Measurements from ENCODE around the gene CCNL2. TPM values are rescaled to one million over a fixed set of nuclear protein-coding genes. Genes with fewer than 3 reads are reported as not detected.
"Not testable (repeated sequence)": the region's sequence is repeated elsewhere in the genome, so short reads cannot be mapped to it uniquely, and the experiment has no call there.

Gene CCNL2
- total RNA-seq, 2 donors from 2014 or later: 187 to 244 TPM

DNA sequence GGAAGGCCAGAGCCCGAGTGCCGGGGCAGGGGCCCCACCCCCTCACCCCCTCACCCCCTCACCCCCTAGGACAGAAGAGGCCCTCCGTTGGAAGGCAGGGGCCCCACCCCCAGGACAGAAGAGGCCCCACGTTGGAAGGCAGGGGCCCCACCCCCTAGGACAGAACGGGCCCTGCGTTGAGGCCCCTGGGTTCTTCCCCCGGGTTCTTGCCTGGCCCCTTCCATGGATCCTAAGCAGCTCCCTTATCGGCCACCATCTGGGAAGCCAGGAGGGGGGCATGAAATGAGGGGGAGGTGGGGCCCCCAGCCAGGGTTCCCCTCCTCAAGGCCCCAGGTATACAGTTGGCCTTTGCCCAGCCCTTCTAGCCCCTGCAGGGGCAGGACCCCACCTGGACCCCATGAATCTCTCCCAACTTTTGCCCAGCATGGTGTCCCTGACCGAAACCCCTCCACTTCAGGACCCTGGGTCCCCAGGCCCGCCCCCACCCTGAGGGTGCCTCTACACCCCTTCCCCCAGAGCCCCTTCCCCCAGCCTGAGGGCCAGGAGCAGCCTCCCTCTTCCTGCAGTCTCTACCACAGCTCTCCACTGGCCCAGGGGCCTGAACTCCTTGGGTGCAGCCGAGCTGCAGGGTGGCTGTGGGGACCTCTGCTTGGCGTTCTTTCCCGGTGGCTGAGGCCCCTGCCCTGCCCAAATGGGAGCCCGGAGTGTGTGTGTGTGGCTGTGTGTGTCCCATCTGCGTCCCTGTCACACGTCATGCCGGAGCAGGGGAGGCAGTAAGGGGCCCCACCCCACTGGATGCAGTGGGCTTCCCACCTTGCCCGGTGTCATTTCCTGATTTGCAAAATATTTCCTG, 32.1 kb upstream of the CCNL2 start:
- peaks cover 4% of the 10 kb centered on the region for H3K27me3 Mint-ChIP-seq (ENCODE audit: insufficient read depth)
- no peak overlapping the region for H3K4me3 Mint-ChIP-seq
- DNase-seq: peak; percentile 67
- peaks cover 3% of the 10 kb centered on the region for H3K9me3 Mint-ChIP-seq
- Histone ChIP-seq H3K36me3 (ENCODE audit: control insufficient read depth, insufficient read depth, low read length) (no peaks in the 10 kb centered on the region), H3K27me3 (ENCODE audit: control insufficient read depth, insufficient read depth, low read length, poor library complexity, severe bottlenecking) (peaks cover 11% of the 10 kb centered on the region), H3K27ac (ENCODE audit: low read depth, low read length) (peak overlapping the region; percentile 79), H3K4me1 (ENCODE audit: control insufficient read depth, insufficient read depth, low read length) (peaks cover 17% of the 10 kb centered on the region), H3K9ac (ENCODE audit: extremely low read depth, low read length, poor library complexity, severe bottlenecking) (no peak overlapping the region), H3K9me3 (ENCODE audit: control insufficient read depth, low read length) (no peaks in the 10 kb centered on the region), H3K4me3 (ENCODE audit: low read length) (no peak overlapping the region)
- H3K27ac Mint-ChIP-seq: no peak overlapping the region
- WGBS, 2 experiments (ENCODE audit: insufficient coverage in 1 of 2, insufficient read length in 1 of 2): 78 to 80% methylated on average over 4 to 16 of the region's 18 CpGs
- H3K4me1 Mint-ChIP-seq: peaks cover 12% of the 10 kb centered on the region
- TF ChIP-seq, protein P1, sequence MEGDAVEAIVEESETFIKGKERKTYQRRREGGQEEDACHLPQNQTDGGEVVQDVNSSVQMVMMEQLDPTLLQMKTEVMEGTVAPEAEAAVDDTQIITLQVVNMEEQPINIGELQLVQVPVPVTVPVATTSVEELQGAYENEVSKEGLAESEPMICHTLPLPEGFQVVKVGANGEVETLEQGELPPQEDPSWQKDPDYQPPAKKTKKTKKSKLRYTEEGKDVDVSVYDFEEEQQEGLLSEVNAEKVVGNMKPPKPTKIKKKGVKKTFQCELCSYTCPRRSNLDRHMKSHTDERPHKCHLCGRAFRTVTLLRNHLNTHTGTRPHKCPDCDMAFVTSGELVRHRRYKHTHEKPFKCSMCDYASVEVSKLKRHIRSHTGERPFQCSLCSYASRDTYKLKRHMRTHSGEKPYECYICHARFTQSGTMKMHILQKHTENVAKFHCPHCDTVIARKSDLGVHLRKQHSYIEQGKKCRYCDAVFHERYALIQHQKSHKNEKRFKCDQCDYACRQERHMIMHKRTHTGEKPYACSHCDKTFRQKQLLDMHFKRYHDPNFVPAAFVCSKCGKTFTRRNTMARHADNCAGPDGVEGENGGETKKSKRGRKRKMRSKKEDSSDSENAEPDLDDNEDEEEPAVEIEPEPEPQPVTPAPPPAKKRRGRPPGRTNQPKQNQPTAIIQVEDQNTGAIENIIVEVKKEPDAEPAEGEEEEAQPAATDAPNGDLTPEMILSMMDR (conservative IDR thresholded peaks at IDR 0.05): no peak
- H3K36me3 Mint-ChIP-seq (ENCODE audit: low read depth): no peaks in the 10 kb centered on the region

DNA sequence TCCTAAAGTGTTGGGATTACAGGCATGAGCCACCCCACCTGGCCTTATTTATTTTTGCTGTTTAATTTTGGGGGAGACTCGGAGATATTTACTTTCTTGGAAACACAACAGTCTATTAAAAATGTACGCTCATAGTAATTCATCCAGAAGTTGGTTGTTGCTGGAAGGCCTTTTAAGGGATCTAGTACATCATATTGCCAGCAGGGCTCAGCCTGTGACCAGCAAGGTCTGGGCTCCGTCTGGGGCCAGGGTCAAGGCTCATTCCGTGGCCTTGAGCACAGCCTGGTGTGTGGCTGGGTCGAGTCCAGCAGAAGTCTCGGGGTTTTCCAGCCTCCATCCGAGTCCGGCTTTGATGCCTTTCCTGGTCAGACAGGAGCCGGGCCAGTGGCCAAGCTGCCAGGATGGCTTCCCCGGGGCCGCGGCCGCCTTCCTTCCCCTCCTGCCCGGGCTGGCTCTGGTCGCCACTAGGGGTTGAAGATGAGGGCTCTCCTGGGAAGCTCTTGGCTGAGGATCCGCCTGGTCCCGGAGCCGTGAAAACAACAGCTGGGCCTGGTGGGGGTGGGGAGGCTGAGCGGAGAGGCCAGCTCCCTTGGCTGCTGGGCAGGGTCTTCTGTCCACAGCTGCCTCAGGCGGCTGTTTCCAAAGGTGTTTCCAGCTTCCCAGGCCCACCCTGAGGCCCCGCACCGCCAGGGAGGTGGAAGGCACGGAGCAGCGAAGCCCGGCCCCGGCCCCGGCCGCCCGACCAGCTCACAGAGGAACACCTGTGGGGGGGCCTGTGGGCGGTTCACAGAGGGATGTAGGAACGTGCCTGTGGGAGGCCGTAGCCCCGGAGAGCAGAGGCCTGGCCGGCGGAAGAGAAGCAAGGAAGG, 31.2 kb upstream of the CCNL2 start:
- H3K27ac ChIP-seq (ENCODE audit: low read depth, low read length): peak overlapping the region; percentile 38

DNA sequence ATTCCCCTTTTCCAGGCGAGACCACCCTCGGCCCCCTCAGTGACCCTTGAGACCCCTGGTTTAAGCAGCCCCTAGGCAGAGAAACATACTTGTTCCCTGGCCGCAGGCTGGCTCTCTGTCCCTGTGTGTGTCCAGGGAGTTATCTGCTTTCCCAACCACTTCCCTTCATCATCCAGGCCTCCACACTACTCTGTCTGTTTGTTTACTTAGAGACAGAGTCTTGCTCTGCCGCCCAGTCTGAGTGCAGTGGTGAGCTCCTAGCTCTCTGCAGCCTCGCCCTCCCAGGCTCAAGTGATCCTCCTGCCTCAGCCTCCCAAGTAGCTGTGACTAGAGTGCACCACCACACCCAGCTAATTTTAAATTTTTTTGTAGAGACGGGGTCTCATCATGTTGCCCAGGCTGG, 30.5 kb upstream of the CCNL2 start:
- Histone ChIP-seq H3K36me3 (ENCODE audit: control insufficient read depth, insufficient read depth, low read length) (no peaks in the 10 kb centered on the region), H3K4me1 (ENCODE audit: control insufficient read depth, insufficient read depth, low read length) (peaks cover 16% of the 10 kb centered on the region), H3K27ac (ENCODE audit: low read depth, low read length) (no peak overlapping the region), H3K27me3 (ENCODE audit: control insufficient read depth, insufficient read depth, low read length, poor library complexity, severe bottlenecking) (peaks cover 2% of the 10 kb centered on the region), H3K9ac (ENCODE audit: extremely low read depth, low read length, poor library complexity, severe bottlenecking) (no peak overlapping the region), H3K4me3 (ENCODE audit: low read length) (no peak overlapping the region), H3K9me3 (ENCODE audit: control insufficient read depth, low read length) (no peaks in the 10 kb centered on the region)
- Mint-ChIP-seq H3K27me3 (ENCODE audit: insufficient read depth) (peaks cover 3% of the 10 kb centered on the region), H3K4me3 (peak overlapping the region; percentile 14), H3K27ac (peak overlapping the region; percentile 26), H3K36me3 (ENCODE audit: low read depth) (no peaks in the 10 kb centered on the region), H3K4me1 (peaks cover 12% of the 10 kb centered on the region), H3K9me3 (peaks cover 3% of the 10 kb centered on the region)
- 92% methylated on average over 5 to 6 of the region's 6 CpGs for WGBS, 2 experiments (ENCODE audit: insufficient coverage in 1 of 2, insufficient read length in 1 of 2)
- TF ChIP-seq, protein P1 (conservative IDR thresholded peaks at IDR 0.05): no peak
- no peak for DNase-seq

More for the DNA sequence above, 31.2 kb upstream of the CCNL2 start:
- H3K4me3 Mint-ChIP-seq: peak overlapping the region; percentile 14
- peak; percentile 90 for DNase-seq
- H3K36me3 Mint-ChIP-seq (ENCODE audit: low read depth): no peaks in the 10 kb centered on the region
- Histone ChIP-seq H3K9me3 (ENCODE audit: control insufficient read depth, low read length) (no peaks in the 10 kb centered on the region), H3K9ac (ENCODE audit: extremely low read depth, low read length, poor library complexity, severe bottlenecking) (no peak overlapping the region), H3K27me3 (ENCODE audit: control insufficient read depth, insufficient read depth, low read length, poor library complexity, severe bottlenecking) (peaks cover 7% of the 10 kb centered on the region), H3K4me1 (ENCODE audit: control insufficient read depth, insufficient read depth, low read length) (peaks cover 17% of the 10 kb centered on the region), H3K36me3 (ENCODE audit: control insufficient read depth, insufficient read depth, low read length) (no peaks in the 10 kb centered on the region), H3K4me3 (ENCODE audit: low read length) (no peak overlapping the region)
- H3K4me1 Mint-ChIP-seq: peaks cover 12% of the 10 kb centered on the region
- 47 to 59% methylated on average over 19 to 33 of the region's 35 CpGs for WGBS, 2 experiments (ENCODE audit: insufficient coverage in 1 of 2, insufficient read length in 1 of 2)
- peak overlapping the region; percentile 26 for H3K27ac Mint-ChIP-seq
- peaks cover 3% of the 10 kb centered on the region for H3K27me3 Mint-ChIP-seq (ENCODE audit: insufficient read depth)
- peaks cover 3% of the 10 kb centered on the region for H3K9me3 Mint-ChIP-seq
- TF ChIP-seq, protein P1 (conservative IDR thresholded peaks at IDR 0.05): peak; percentile 65

DNA sequence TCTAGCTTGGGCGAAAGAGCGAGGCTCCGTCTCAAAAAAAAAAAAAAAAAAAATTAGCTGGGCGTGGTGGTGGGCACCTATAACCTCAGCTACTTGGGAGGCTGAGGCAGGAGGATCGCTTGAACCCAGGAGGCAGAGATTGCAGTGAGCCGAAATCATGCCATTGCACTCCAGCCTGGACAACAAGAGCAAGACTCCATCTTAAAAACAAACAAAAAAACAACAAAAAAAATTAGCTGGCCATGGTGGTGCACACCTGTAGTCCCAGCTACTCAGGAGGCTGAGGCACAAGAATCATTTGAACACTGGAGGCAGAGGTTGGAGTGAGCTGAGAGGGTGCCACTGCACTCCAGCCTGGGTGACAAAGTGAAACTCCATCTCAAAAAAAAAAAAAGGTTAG, 29.8 kb upstream of the CCNL2 start:
- H3K9me3 Mint-ChIP-seq; H3K4me1 ChIP-seq (ENCODE audit: control insufficient read depth, insufficient read depth, low read length); H3K9me3 ChIP-seq (ENCODE audit: control insufficient read depth, low read length); H3K27ac Mint-ChIP-seq; H3K36me3 Mint-ChIP-seq (ENCODE audit: low read depth); DNase-seq; H3K27me3 Mint-ChIP-seq (ENCODE audit: insufficient read depth); H3K27me3 ChIP-seq (ENCODE audit: control insufficient read depth, insufficient read depth, low read length, poor library complexity, severe bottlenecking); H3K9ac ChIP-seq (ENCODE audit: extremely low read depth, low read length, poor library complexity, severe bottlenecking); H3K36me3 ChIP-seq (ENCODE audit: control insufficient read depth, insufficient read depth, low read length); H3K27ac ChIP-seq (ENCODE audit: low read depth, low read length); H3K4me3 ChIP-seq (ENCODE audit: low read length): not testable (repeated sequence)
- Mint-ChIP-seq H3K4me3 (peak overlapping the region; percentile 33), H3K4me1 (peaks cover 12% of the 10 kb centered on the region)
- 96 to 100% methylated on average over 1 to 6 of the region's 6 CpGs for WGBS, 2 experiments (ENCODE audit: insufficient coverage in 1 of 2, insufficient read length in 1 of 2)
